A673 (cell line): ENCODE measurements around the gene FAM163A. TPM values are rescaled to one million over a fixed set of nuclear protein-coding genes. Genes with fewer than 3 reads are reported as not detected.

Experiments used
- BruUV-seq: library from RNA; stranded (reverse); fragments of 400-500 nt; replicated peaks from 2 replicates; lab custom pipeline; 2021; lab: Mats Ljungman, UMichigan
- CTCF ChIA-PET: fragments of 300-600 bp; sonication (Branson Sonifier 250); formaldehyde crosslinking; loops from one replicate; lab custom pipeline; 2022; ENCODE audit warnings: antibody characterized with exemption; lab: Charles Lee
- POLR2A ChIA-PET: fragments of 300-600 bp; sonication (Branson Sonifier 250); formaldehyde crosslinking; loops from one replicate; lab custom pipeline; 2022; ENCODE audit warnings: antibody characterized with exemption; ENCODE audit not compliant: low non-redundant PET; lab: Charles Lee
- DNase-seq: peaks from one replicate; pipeline ENCODE4 v3.0.0-alpha.2; 2015; ENCODE audit warnings: low spot score
- H3K27ac ChIP-seq: fragments of 200-600 bp; sonication (generic); 2 replicates; pipeline ENCODE4 v1.5.1; 2016; ENCODE audit warnings: mixed run types, low read depth, mild to moderate bottlenecking, mixed read lengths, antibody characterized with exemption, low read length; ENCODE audit not compliant: poor library complexity, severe bottlenecking
- H3K27me3 ChIP-seq: fragments of 200-600 bp; sonication (generic); replicated peaks from 2 replicates; pipeline ENCODE4 v1.6.1; 2017; ENCODE audit warnings: mixed run types, low read depth, mild to moderate bottlenecking, mixed read lengths, antibody characterized with exemption, low read length; ENCODE audit not compliant: insufficient read depth, poor library complexity
- H3K36me3 ChIP-seq: fragments of 200-600 bp; sonication (generic); 2 replicates; pipeline ENCODE4 v1.6.1; 2016; ENCODE audit warnings: mixed run types, mild to moderate bottlenecking, mixed read lengths, antibody characterized with exemption, low read length; ENCODE audit not compliant: insufficient read depth, poor library complexity, severe bottlenecking
- H3K4me1 ChIP-seq: fragments of 200-600 bp; sonication (generic); 2 replicates; pipeline ENCODE4 v1.6.1; 2017; ENCODE audit warnings: mixed run types, mild to moderate bottlenecking, mixed read lengths, antibody characterized with exemption, low read length; ENCODE audit not compliant: insufficient read depth, poor library complexity, severe bottlenecking
- H3K4me3 ChIP-seq: fragments of 200-600 bp; sonication (generic); 2 replicates; pipeline ENCODE4 v1.5.1; 2016; ENCODE audit warnings: low read depth, mixed run types, mild to moderate bottlenecking, mixed read lengths, low read length; ENCODE audit not compliant: poor library complexity, severe bottlenecking
- H3K9me3 ChIP-seq: fragments of 200-600 bp; sonication (generic); 2 replicates; pipeline ENCODE4 v1.6.1; 2016; ENCODE audit warnings: mixed run types, low read depth, mild to moderate bottlenecking, mixed read lengths, antibody characterized with exemption, low read length; ENCODE audit not compliant: poor library complexity, severe bottlenecking
- EZH2 ChIP-seq: fragments of 200-600 bp; sonication (generic); IDR thresholded peaks from 2 replicates; pipeline ENCODE4 v1.6.1; 2017; ENCODE audit warnings: borderline replicate concordance, low read depth, mild to moderate bottlenecking, mixed read lengths, antibody characterized with exemption, low read length; ENCODE audit not compliant: poor library complexity, severe bottlenecking
- intact Hi-C: fragments of 100-400 bp; cut with micrococcal nuclease; formaldehyde crosslinking; loops from one replicate; pipeline ENCODE4 v1.10.0; 2022; ENCODE audit not compliant: unreplicated experiment
- total RNA-seq: library from RNA; stranded (reverse); gene quantifications from 2 replicates; pipeline ENCODE4 v1.2.3, GENCODE V29; 2021
- TF ChIP-seq, protein P1 (sequence below): fragments of 300-800, 200-600 bp; sonication (generic); conservative IDR thresholded peaks from 2 replicates; pipeline ENCODE4 v1.5.1; 2017; ENCODE audit warnings: low read depth, mild to moderate bottlenecking, antibody characterized with exemption, low read length, moderate library complexity, mixed read lengths

FAM163A gene
- total RNA-seq, 1 experiment from 2014 or later: not detected

- Histone ChIP-seq H3K4me3 (no peak overlapping the region), H3K27ac (no peak overlapping the region), H3K36me3 (no peaks in the 10 kb centered on the region), H3K4me1 (no peaks in the 10 kb centered on the region), H3K9me3 (no peaks in the 10 kb centered on the region), H3K27me3 (no peaks in the 10 kb centered on the region)
- intact Hi-C loops: no loop called here
- no TSS peak for BruUV-seq
- POLR2A ChIA-PET: no interaction called here
- TF ChIP-seq, protein P1, sequence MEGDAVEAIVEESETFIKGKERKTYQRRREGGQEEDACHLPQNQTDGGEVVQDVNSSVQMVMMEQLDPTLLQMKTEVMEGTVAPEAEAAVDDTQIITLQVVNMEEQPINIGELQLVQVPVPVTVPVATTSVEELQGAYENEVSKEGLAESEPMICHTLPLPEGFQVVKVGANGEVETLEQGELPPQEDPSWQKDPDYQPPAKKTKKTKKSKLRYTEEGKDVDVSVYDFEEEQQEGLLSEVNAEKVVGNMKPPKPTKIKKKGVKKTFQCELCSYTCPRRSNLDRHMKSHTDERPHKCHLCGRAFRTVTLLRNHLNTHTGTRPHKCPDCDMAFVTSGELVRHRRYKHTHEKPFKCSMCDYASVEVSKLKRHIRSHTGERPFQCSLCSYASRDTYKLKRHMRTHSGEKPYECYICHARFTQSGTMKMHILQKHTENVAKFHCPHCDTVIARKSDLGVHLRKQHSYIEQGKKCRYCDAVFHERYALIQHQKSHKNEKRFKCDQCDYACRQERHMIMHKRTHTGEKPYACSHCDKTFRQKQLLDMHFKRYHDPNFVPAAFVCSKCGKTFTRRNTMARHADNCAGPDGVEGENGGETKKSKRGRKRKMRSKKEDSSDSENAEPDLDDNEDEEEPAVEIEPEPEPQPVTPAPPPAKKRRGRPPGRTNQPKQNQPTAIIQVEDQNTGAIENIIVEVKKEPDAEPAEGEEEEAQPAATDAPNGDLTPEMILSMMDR: no peak
- no peak for TF ChIP-seq EZH2
- CTCF ChIA-PET: no interaction called here
- DNase-seq: no peak
Observed at GRCh38 chr1:179821524-179821923, 78.4 kb downstream of the FAM163A start.

GRCh38 chr1:179822065-179822464 is 79.0 kb downstream of the FAM163A start:
- Histone ChIP-seq H3K27ac (no peak overlapping the region), H3K9me3 (no peaks in the 10 kb centered on the region), H3K4me3 (no peak overlapping the region), H3K36me3 (no peaks in the 10 kb centered on the region), H3K4me1 (no peaks in the 10 kb centered on the region), H3K27me3 (no peaks in the 10 kb centered on the region)
- no peak for DNase-seq
- POLR2A ChIA-PET: no interaction called here
- CTCF ChIA-PET: interaction anchor here (1.6 kb wide), 1 partner anchor 12 kb away, joined by 4 read pairs; no protein-coding TSS in a partner anchor
- intact Hi-C loops: no loop called here
- BruUV-seq: no TSS peak
- TF ChIP-seq, protein P1: no peak
- TF ChIP-seq EZH2: no peak

DNA sequence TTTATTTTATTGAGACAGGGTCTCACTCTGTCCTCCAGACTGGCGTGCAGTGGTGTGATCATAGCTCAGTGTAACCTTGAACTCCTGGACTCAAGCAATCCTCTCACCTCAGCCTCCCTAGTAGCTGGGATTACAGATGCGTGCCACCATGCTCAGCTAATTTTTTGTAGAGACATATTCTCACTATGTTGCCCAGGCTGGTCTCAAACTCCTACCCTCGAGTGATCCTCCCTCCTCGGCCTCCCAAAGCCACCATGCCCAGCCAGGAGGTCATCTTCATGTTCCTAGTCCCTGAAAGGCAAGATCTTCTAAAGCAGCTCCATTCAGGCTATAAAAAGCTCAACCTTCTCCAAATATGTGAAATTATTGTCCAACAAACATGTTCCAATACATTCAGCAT is 80.6 kb downstream of the FAM163A start:
- POLR2A ChIA-PET: no interaction called here

More for the DNA sequence above, 80.6 kb downstream of the FAM163A start:
- H3K9me3 ChIP-seq: no peaks in the 10 kb centered on the region
- CTCF ChIA-PET: interaction anchor here (1.6 kb wide), 1 partner anchor 14 kb away, joined by 4 read pairs; no protein-coding TSS in a partner anchor
- no peaks in the 10 kb centered on the region for H3K27me3 ChIP-seq
- no peak overlapping the region for H3K4me3 ChIP-seq
- TF ChIP-seq EZH2: no peak
- TF ChIP-seq, protein P1: no peak
- H3K36me3 ChIP-seq: no peaks in the 10 kb centered on the region
- no peak overlapping the region for H3K27ac ChIP-seq
- no peak for DNase-seq
- no TSS peak for BruUV-seq
- intact Hi-C loops: no loop called here
- no peaks in the 10 kb centered on the region for H3K4me1 ChIP-seq
